ENCODE measurements around the gene SLC35B2. TPM values are rescaled to one million over a fixed set of nuclear protein-coding genes. Genes with fewer than 3 reads are reported as not detected.

SLC35B2 gene
- total and polyA plus RNA-seq, 9 of the 15 experiments (the other 6 are each of a cell fraction or from before 2014, with no cell fraction given), result 14.5 to 59.1 (median 47.1) TPM

DNA sequence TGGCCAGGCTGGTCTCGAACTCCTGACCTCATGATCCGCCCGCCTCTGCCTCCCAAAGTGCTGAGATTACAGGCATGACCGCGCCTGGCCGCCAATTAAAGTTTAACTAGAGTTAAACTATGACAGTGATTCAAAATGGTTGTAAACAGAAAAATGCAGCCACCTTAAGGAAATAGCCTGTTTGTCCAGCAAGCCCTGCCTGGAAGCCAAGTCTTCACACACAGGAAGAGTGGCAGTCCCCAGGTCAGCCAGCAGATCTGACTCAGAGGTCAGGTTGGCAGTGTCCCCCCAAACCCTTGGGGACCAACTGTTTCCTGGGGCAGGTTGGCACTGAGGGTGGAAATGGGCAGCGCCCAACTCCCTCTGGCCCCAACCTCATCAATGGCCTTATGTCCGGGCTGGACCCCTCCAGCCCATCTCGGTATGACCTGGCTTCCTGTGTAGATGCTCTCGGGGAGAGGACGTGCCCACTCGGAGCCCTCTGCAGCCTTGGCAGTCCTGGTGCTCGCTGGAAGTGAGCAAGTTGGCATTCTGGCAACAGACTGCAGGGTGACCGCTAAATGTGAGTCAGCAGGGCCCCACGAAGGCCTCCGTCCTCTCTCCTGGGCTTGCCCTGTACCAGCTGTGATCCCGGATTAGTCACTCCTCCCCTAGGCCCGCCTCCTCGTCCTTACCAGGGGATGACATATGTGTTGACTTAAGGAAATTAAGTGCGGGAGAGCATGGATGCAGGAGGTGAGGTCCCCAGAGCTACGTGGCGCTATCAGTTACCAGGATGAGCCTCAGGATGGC is 20.1 kb downstream of the SLC35B2 start (continued):
- TF ChIP-seq PKNOX1 (IDR thresholded peaks at IDR 0.05) (peak; percentile 58), RCOR1 (IDR thresholded peaks at IDR 0.05; ENCODE audit: borderline replicate concordance in 1 of 2, low read depth in 2 of 2, low read length in 2 of 2) (peak in 1 of 2 experiments; percentile 36; a peak in 1 of 4 replicates), TBP (optimal IDR thresholded peaks at IDR 0.05; ENCODE audit: low read depth, low read length) (peak; percentile 12), C11orf30 (IDR thresholded peaks at IDR 0.05; ENCODE audit: low read depth) (0 out of 2 replicates have a peak, but pooled peaks have one; percentile 18), SMARCE1 (IDR thresholded peaks at IDR 0.05) (peak; percentile 68), ZNF354B (CRISPR knock-in tag; IDR thresholded peaks at IDR 0.05) (no peak), ZNF318 (IDR thresholded peaks at IDR 0.05; ENCODE audit: borderline replicate concordance in 1 of 2, low read depth in 1 of 2) (peak in 1 of 2 experiments; percentile 48; a peak in 1 of 4 replicates)
- TF ChIP-seq, protein P1, sequence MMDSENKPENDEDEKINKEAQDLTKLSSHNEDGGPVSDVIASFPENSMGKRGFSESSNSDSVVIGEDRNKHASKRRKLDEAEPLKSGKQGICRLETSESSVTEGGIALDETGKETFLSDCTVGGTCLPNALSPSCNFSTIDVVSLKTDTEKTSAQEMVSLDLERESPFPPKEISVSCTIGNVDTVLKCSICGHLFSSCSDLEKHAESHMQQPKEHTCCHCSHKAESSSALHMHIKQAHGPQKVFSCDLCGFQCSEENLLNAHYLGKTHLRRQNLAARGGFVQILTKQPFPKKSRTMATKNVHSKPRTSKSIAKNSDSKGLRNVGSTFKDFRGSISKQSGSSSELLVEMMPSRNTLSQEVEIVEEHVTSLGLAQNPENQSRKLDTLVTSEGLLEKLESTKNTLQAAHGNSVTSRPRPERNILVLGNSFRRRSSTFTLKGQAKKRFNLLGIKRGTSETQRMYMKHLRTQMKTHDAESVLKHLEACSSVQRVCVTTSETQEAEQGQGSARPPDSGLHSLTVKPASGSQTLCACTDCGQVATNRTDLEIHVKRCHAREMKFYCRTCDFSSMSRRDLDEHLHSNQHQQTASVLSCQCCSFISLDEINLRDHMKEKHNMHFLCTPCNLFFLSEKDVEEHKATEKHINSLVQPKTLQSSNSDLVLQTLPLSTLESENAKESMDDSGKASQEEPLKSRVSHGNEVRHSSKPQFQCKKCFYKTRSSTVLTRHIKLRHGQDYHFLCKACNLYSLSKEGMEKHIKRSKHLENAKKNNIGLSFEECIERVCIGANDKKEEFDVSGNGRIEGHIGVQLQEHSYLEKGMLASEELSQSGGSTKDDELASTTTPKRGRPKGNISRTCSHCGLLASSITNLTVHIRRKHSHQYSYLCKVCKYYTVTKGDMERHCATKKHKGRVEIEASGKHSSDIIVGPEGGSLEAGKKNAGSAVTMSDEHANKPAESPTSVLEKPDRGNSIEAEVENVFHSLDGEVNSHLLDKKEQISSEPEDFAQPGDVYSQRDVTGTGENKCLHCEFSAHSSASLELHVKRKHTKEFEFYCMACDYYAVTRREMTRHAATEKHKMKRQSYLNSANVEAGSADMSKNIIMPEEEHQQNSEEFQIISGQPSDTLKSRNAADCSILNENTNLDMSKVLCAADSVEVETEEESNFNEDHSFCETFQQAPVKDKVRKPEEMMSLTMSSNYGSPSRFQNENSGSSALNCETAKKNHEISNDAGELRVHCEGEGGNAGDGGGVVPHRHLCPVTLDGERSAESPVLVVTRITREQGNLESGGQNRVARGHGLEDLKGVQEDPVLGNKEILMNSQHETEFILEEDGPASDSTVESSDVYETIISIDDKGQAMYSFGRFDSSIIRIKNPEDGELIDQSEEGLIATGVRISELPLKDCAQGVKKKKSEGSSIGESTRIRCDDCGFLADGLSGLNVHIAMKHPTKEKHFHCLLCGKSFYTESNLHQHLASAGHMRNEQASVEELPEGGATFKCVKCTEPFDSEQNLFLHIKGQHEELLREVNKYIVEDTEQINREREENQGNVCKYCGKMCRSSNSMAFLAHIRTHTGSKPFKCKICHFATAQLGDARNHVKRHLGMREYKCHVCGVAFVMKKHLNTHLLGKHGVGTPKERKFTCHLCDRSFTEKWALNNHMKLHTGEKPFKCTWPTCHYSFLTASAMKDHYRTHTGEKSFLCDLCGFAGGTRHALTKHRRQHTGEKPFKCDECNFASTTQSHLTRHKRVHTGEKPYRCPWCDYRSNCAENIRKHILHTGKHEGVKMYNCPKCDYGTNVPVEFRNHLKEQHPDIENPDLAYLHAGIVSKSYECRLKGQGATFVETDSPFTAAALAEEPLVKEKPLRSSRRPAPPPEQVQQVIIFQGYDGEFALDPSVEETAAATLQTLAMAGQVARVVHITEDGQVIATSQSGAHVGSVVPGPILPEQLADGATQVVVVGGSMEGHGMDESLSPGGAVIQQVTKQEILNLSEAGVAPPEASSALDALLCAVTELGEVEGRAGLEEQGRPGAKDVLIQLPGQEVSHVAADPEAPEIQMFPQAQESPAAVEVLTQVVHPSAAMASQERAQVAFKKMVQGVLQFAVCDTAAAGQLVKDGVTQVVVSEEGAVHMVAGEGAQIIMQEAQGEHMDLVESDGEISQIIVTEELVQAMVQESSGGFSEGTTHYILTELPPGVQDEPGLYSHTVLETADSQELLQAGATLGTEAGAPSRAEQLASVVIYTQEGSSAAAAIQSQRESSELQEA (IDR thresholded peaks at IDR 0.05; ENCODE audit: low read depth), result peak; percentile 53; the same call in 1 of the 2 replicates

Measured in K562 (cell line).